Caco-2 (cell line): ENCODE measurements around the gene ARHGAP15. TPM values are rescaled to one million over a fixed set of nuclear protein-coding genes. Genes with fewer than 3 reads are reported as not detected.

Experiments used
- BruUV-seq: library from RNA; stranded (reverse); fragments of 400-500 nt; replicated peaks from 2 replicates; lab custom pipeline; 2021; lab: Mats Ljungman, UMichigan
- CTCF ChIA-PET: fragments of 300-600 bp; sonication (Branson Sonifier 250); formaldehyde crosslinking; loops from one replicate; lab custom pipeline; 2022; ENCODE audit warnings: antibody characterized with exemption; lab: Charles Lee
- POLR2A ChIA-PET: fragments of 300-600 bp; sonication (Branson Sonifier 250); formaldehyde crosslinking; loops from one replicate; lab custom pipeline; 2022; ENCODE audit warnings: antibody characterized with exemption; lab: Charles Lee
- DNase-seq, 2 experiments: peaks; one replicate each; pipeline versions ENCODE4 v3.0.0 to v3.0.0-alpha.2; 2020 to 2022
- H3K27me3 ChIP-seq: replicated peaks from 2 replicates; pipeline ENCODE4 v1.6.0; 2011; ENCODE audit warnings: low read length; ENCODE audit not compliant: control insufficient read depth, insufficient read depth
- H3K36me3 ChIP-seq: 2 replicates; pipeline ENCODE4 v1.5.1; 2011; ENCODE audit warnings: low read length; ENCODE audit not compliant: control insufficient read depth, insufficient read depth
- H3K4me1 ChIP-seq: fragments of 250-450 bp; sonication (Bioruptor Pico); 2 replicates; pipeline ENCODE4 v1.5.1; 2020; ENCODE audit warnings: mild to moderate bottlenecking
- H3K4me3 ChIP-seq: 2 replicates; pipeline ENCODE4 v1.5.1; 2011; ENCODE audit warnings: low read depth, mild to moderate bottlenecking, control low read depth, low read length
- H3K9me3 ChIP-seq: fragments of 250-450 bp; sonication (Bioruptor Pico); 2 replicates; pipeline ENCODE4 v1.5.1; 2020; ENCODE audit warnings: mild to moderate bottlenecking, moderate library complexity
- H3K27ac Mint-ChIP-seq: one replicate; pipeline ENCODE4 v1.8.0; 2022; ENCODE audit warnings: mixed read lengths; ENCODE audit not compliant: unreplicated experiment
- H3K27me3 Mint-ChIP-seq: one replicate; pipeline ENCODE4 v1.8.0; 2022; ENCODE audit warnings: mixed read lengths; ENCODE audit not compliant: insufficient read depth, unreplicated experiment
- H3K36me3 Mint-ChIP-seq: one replicate; pipeline ENCODE4 v1.8.0; 2022; ENCODE audit warnings: mild to moderate bottlenecking, mixed read lengths; ENCODE audit not compliant: insufficient read depth, unreplicated experiment
- H3K4me1 Mint-ChIP-seq: one replicate; pipeline ENCODE4 v1.8.0; 2022; ENCODE audit warnings: low read depth, mixed read lengths; ENCODE audit not compliant: unreplicated experiment
- H3K4me3 Mint-ChIP-seq: one replicate; pipeline ENCODE4 v1.8.0; 2022; ENCODE audit warnings: mild to moderate bottlenecking, moderate library complexity, mixed read lengths; ENCODE audit not compliant: unreplicated experiment
- H3K9me3 Mint-ChIP-seq: one replicate; pipeline ENCODE4 v1.8.0; 2022; ENCODE audit warnings: mixed read lengths; ENCODE audit not compliant: unreplicated experiment
- CTCF ChIP-seq, 2 experiments: fragments of 200-600 bp in 1 of 2; IDR thresholded peaks; 1 replicate in 1 of 2; 2 replicates in 1 of 2; pipeline versions ENCODE4 v1.5.1 to v1.8.0; 2011 to 2022; ENCODE audit warnings: antibody characterized with exemption in 1 of 2, control low read depth in 1 of 2, inconsistent platforms in 1 of 2, low read depth in 1 of 2, low read length in 1 of 2, mild to moderate bottlenecking in 1 of 2, moderate library complexity in 1 of 2; ENCODE audit not compliant: insufficient read depth in 1 of 2, severe bottlenecking in 1 of 2, unreplicated experiment in 1 of 2
- intact Hi-C: fragments of 100-400 bp; cut with micrococcal nuclease; formaldehyde crosslinking; loops from one replicate; pipeline ENCODE4 v1.10.0; 2022; ENCODE audit not compliant: unreplicated experiment
- total RNA-seq: library from RNA; stranded (reverse); gene quantifications from 2 replicates; pipeline ENCODE4 v1.2.3, GENCODE V29; 2022

The ARHGAP15 gene
- total RNA-seq, 1 experiment from 2014 or later = not detected

GRCh38 chr2:143725400-143725799, 596.2 kb downstream of the ARHGAP15 start:
- TF ChIP-seq CTCF (IDR thresholded peaks at IDR 0.05; ENCODE audit: insufficient read depth in 1 of 2, low read depth in 1 of 2, low read length in 1 of 2, severe bottlenecking in 1 of 2, unreplicated experiment in 1 of 2) = no peak
- no TSS peak for BruUV-seq
- DNase-seq = no peak
- Mint-ChIP-seq H3K9me3 (no peaks in the 10 kb centered on the region), H3K4me3 (no peak overlapping the region), H3K4me1 (no peaks in the 10 kb centered on the region), H3K27ac (no peak overlapping the region), H3K27me3 (no peaks in the 10 kb centered on the region), H3K36me3 (no peaks in the 10 kb centered on the region)
- no peaks in the 10 kb centered on the region for H3K9me3 ChIP-seq
- no peak overlapping the region for H3K4me3 ChIP-seq
- H3K4me1 ChIP-seq = peaks cover 16% of the 10 kb centered on the region; the same call in 1 of the 2 replicates
- ChIA-PET POLR2A (no interaction called here), CTCF (no interaction called here)
- intact Hi-C loops = no loop called here
- no peaks in the 10 kb centered on the region for H3K36me3 ChIP-seq
- no peaks in the 10 kb centered on the region for H3K27me3 ChIP-seq

GRCh38 chr2:143726151-143726845, 597.1 kb downstream of the ARHGAP15 start:
- CTCF ChIA-PET = interaction anchor here (0.7 kb wide), 1 partner anchor 9 kb away, joined by 3 read pairs; no protein-coding TSS in a partner anchor
- Histone ChIP-seq H3K4me1 (peaks cover 16% of the 10 kb centered on the region; the same call in 1 of the 2 replicates), H3K4me3 (no peak overlapping the region), H3K9me3 (no peaks in the 10 kb centered on the region), H3K27me3 (no peaks in the 10 kb centered on the region), H3K36me3 (no peaks in the 10 kb centered on the region)
- DNase-seq = no peak
- H3K4me3 Mint-ChIP-seq = no peak overlapping the region
- H3K9me3 Mint-ChIP-seq = no peaks in the 10 kb centered on the region
- no peaks in the 10 kb centered on the region for H3K4me1 Mint-ChIP-seq
- no peaks in the 10 kb centered on the region for H3K27me3 Mint-ChIP-seq
- POLR2A ChIA-PET = no interaction called here
- no peak overlapping the region for H3K27ac Mint-ChIP-seq
- no peaks in the 10 kb centered on the region for H3K36me3 Mint-ChIP-seq
- intact Hi-C loops = no loop called here
- BruUV-seq = no TSS peak
- no peak for TF ChIP-seq CTCF (IDR thresholded peaks at IDR 0.05; ENCODE audit: insufficient read depth in 1 of 2, low read depth in 1 of 2, low read length in 1 of 2, severe bottlenecking in 1 of 2, unreplicated experiment in 1 of 2)

GRCh38 chr2:143728498-143728897, 599.3 kb downstream of the ARHGAP15 start:
- H3K36me3 ChIP-seq = no peaks in the 10 kb centered on the region
- CTCF ChIA-PET = no interaction called here

More at GRCh38 chr2:143728498-143728897, 599.3 kb downstream of the ARHGAP15 start:
- no peak for DNase-seq
- Mint-ChIP-seq H3K27ac (no peak overlapping the region), H3K4me3 (no peak overlapping the region), H3K4me1 (no peaks in the 10 kb centered on the region), H3K36me3 (no peaks in the 10 kb centered on the region), H3K27me3 (no peaks in the 10 kb centered on the region), H3K9me3 (no peaks in the 10 kb centered on the region)
- no peaks in the 10 kb centered on the region for H3K9me3 ChIP-seq
- no peak for TF ChIP-seq CTCF (IDR thresholded peaks at IDR 0.05; ENCODE audit: insufficient read depth in 1 of 2, low read depth in 1 of 2, low read length in 1 of 2, severe bottlenecking in 1 of 2, unreplicated experiment in 1 of 2)
- no peaks in the 10 kb centered on the region for H3K27me3 ChIP-seq
- POLR2A ChIA-PET = no interaction called here
- no peak overlapping the region for H3K4me3 ChIP-seq
- peaks cover 16% of the 10 kb centered on the region; the same call in 1 of the 2 replicates for H3K4me1 ChIP-seq
- intact Hi-C loops = no loop called here
- BruUV-seq = no TSS peak
